ENCODE measurements around the gene LMF1.

DNA sequence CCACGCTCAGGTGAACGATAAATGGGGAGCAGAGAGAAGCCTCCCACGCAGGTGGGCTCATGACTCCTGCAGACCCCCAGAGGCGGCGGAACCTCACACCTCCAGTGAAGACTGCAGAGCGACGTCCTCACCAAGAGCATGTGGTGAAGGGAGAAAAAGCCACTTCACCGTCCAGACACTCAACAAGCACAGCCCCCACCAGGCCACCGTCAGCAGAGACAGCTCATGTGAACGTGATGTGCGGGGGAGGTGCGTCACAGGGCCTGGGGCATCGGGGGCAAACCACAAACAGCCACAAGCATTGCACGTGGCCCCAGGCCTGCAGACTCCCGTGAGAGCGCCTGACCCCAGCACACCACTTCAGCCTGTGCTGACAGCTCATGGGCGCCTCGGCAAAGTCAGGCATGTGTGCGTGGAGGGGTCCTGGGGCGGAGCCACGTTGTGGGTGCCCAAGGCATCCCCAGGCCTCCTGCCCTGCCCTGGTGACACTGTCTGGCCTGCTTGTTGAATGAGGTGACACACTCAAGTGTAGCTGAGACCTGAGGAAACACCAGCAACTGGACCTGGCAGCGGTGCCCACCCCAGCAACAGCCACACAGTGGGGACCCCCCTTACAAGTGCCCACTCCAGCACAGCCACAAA lies 19.0 kb downstream of the LMF1 start:
- TF ChIP-seq, protein P1, sequence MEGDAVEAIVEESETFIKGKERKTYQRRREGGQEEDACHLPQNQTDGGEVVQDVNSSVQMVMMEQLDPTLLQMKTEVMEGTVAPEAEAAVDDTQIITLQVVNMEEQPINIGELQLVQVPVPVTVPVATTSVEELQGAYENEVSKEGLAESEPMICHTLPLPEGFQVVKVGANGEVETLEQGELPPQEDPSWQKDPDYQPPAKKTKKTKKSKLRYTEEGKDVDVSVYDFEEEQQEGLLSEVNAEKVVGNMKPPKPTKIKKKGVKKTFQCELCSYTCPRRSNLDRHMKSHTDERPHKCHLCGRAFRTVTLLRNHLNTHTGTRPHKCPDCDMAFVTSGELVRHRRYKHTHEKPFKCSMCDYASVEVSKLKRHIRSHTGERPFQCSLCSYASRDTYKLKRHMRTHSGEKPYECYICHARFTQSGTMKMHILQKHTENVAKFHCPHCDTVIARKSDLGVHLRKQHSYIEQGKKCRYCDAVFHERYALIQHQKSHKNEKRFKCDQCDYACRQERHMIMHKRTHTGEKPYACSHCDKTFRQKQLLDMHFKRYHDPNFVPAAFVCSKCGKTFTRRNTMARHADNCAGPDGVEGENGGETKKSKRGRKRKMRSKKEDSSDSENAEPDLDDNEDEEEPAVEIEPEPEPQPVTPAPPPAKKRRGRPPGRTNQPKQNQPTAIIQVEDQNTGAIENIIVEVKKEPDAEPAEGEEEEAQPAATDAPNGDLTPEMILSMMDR (IDR thresholded peaks at IDR 0.05) = no peak
- no peak for TF ChIP-seq POLR2A (IDR thresholded peaks at IDR 0.05)
